Panc1 (cell line): ENCODE data around the gene AIRE.

Experiments
- POLR2AphosphoS5 ChIP-seq: IDR thresholded peaks from 2 replicates; pipeline ENCODE4 v1.6.1; 2012; ENCODE audit warnings: mild to moderate bottlenecking, low read depth, low read length, moderate library complexity
- SIN3A ChIP-seq: IDR thresholded peaks from 2 replicates; pipeline ENCODE4 v1.6.1; 2012; ENCODE audit warnings: low read depth, mild to moderate bottlenecking, low read length, moderate library complexity, borderline replicate concordance; ENCODE audit not compliant: insufficient read depth
- TF ChIP-seq, protein P1 (sequence below): fragments of 450-650 bp; IDR thresholded peaks from 2 replicates; pipeline ENCODE4 v1.5.1; 2017; ENCODE audit warnings: mild to moderate bottlenecking
- TF ChIP-seq, protein P2 (sequence below), 2 experiments: IDR thresholded peaks; 2 replicates each; pipeline ENCODE4 v1.6.1; 2011 to 2012; ENCODE audit warnings: low read depth in 2 of 2, control low read depth in 1 of 2, low read length in 1 of 2, mild to moderate bottlenecking in 1 of 2, moderate library complexity in 1 of 2; ENCODE audit not compliant: insufficient read depth in 1 of 2

DNA sequence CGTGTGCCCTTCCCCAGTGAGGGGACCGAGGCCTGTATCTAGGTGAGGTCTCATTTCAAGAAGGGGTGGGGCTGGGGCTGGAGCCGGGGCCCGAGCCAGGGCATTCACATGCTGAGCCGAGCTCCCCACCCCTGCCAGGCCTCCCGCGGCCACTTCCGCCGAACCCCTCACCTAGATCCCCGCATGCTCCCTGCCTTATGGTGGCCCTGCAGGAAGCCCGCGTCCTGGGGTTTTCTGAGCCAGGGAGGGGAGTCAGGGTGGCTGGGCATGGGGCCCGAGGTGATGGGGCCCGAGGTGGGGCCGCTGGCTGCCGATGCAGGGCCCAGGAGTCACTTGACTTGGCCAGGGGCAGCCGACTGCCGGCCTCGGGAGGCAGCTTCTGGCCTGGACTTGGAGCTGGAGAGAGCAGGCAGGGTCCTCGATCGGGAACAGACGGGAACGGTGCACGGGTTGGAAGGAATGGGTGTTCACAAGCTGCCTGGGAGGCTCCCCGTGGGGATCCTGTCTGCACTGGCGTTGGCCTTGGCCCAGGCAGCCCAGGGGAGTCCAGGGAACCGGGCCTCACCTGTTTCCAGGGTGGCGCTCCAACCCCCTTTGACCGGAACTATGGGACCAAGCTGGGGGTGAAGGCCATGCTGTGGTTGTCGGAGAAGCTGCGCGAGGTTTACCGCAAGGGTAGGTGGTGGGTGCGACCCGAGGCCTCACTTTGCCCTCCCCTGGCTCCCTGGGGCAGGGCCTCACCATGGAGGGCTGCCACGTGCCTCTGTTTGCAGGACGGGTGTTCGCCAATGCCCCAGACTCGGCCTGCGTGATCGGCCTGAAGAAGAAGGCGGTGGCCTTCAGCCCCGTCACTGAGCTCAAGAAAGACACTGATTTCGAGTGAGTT, 40.0 kb downstream of the AIRE start:
- TF ChIP-seq, protein P1, sequence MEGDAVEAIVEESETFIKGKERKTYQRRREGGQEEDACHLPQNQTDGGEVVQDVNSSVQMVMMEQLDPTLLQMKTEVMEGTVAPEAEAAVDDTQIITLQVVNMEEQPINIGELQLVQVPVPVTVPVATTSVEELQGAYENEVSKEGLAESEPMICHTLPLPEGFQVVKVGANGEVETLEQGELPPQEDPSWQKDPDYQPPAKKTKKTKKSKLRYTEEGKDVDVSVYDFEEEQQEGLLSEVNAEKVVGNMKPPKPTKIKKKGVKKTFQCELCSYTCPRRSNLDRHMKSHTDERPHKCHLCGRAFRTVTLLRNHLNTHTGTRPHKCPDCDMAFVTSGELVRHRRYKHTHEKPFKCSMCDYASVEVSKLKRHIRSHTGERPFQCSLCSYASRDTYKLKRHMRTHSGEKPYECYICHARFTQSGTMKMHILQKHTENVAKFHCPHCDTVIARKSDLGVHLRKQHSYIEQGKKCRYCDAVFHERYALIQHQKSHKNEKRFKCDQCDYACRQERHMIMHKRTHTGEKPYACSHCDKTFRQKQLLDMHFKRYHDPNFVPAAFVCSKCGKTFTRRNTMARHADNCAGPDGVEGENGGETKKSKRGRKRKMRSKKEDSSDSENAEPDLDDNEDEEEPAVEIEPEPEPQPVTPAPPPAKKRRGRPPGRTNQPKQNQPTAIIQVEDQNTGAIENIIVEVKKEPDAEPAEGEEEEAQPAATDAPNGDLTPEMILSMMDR, result no peak
- TF ChIP-seq, protein P2, sequence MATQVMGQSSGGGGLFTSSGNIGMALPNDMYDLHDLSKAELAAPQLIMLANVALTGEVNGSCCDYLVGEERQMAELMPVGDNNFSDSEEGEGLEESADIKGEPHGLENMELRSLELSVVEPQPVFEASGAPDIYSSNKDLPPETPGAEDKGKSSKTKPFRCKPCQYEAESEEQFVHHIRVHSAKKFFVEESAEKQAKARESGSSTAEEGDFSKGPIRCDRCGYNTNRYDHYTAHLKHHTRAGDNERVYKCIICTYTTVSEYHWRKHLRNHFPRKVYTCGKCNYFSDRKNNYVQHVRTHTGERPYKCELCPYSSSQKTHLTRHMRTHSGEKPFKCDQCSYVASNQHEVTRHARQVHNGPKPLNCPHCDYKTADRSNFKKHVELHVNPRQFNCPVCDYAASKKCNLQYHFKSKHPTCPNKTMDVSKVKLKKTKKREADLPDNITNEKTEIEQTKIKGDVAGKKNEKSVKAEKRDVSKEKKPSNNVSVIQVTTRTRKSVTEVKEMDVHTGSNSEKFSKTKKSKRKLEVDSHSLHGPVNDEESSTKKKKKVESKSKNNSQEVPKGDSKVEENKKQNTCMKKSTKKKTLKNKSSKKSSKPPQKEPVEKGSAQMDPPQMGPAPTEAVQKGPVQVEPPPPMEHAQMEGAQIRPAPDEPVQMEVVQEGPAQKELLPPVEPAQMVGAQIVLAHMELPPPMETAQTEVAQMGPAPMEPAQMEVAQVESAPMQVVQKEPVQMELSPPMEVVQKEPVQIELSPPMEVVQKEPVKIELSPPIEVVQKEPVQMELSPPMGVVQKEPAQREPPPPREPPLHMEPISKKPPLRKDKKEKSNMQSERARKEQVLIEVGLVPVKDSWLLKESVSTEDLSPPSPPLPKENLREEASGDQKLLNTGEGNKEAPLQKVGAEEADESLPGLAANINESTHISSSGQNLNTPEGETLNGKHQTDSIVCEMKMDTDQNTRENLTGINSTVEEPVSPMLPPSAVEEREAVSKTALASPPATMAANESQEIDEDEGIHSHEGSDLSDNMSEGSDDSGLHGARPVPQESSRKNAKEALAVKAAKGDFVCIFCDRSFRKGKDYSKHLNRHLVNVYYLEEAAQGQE (IDR thresholded peaks at IDR 0.05; ENCODE audit: insufficient read depth in 1 of 2, low read depth in 2 of 2, low read length in 1 of 2), result no peak
- TF ChIP-seq POLR2AphosphoS5 (no peak), SIN3A (no peak)
